Measurements from ENCODE around the gene PTPRM.

DNA sequence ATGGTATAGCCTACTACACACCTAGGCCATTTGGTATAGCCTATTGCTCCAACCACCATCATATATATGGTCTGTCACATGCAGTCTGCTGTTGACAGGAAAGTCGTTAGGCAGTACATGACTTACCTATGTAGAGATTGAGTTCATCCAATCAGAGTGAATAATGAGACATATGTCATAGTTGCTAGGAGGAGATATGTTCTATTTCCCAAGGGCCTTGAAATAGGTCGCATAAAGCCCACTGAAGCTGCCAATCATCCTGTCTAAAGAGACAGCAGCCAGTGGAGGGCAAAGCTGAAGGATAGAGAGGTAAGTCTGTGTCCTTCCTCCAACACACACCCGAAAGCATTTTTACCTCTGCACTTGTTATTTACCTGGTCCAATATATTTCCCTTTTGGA lies 263.4 kb downstream of the PTPRM start:
- no peak for TF ChIP-seq POLR2AphosphoS5 (IDR thresholded peaks at IDR 0.05)
- TF ChIP-seq, protein P1, sequence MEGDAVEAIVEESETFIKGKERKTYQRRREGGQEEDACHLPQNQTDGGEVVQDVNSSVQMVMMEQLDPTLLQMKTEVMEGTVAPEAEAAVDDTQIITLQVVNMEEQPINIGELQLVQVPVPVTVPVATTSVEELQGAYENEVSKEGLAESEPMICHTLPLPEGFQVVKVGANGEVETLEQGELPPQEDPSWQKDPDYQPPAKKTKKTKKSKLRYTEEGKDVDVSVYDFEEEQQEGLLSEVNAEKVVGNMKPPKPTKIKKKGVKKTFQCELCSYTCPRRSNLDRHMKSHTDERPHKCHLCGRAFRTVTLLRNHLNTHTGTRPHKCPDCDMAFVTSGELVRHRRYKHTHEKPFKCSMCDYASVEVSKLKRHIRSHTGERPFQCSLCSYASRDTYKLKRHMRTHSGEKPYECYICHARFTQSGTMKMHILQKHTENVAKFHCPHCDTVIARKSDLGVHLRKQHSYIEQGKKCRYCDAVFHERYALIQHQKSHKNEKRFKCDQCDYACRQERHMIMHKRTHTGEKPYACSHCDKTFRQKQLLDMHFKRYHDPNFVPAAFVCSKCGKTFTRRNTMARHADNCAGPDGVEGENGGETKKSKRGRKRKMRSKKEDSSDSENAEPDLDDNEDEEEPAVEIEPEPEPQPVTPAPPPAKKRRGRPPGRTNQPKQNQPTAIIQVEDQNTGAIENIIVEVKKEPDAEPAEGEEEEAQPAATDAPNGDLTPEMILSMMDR (IDR thresholded peaks at IDR 0.05), result no peak
- no peak for TF ChIP-seq POLR2A (IDR thresholded peaks at IDR 0.05; ENCODE audit: low read depth)
- no peak for TF ChIP-seq EP300 (IDR thresholded peaks at IDR 0.05)

Measured in esophagus muscularis mucosa (tissue), 4 donors.